ENCODE measurements around the gene CATSPERD.
"Not testable (repeated sequence)": the region's sequence is repeated elsewhere in the genome, so short reads cannot be mapped to it uniquely, and the experiment has no call there.

CATSPERD gene

GRCh38 chr19:5684694-5685430, 35.6 kb upstream of the CATSPERD start:
- no peak for DNase-seq (ENCODE audit: low read depth)

GRCh38 chr19:5686326-5686646, 34.2 kb upstream of the CATSPERD start:
- no peak for DNase-seq (ENCODE audit: low read depth)

- DNase-seq (ENCODE audit: low read depth): peak; percentile 95
Measured at GRCh38 chr19:5686647-5687359, 33.6 kb upstream of the CATSPERD start.

DNA sequence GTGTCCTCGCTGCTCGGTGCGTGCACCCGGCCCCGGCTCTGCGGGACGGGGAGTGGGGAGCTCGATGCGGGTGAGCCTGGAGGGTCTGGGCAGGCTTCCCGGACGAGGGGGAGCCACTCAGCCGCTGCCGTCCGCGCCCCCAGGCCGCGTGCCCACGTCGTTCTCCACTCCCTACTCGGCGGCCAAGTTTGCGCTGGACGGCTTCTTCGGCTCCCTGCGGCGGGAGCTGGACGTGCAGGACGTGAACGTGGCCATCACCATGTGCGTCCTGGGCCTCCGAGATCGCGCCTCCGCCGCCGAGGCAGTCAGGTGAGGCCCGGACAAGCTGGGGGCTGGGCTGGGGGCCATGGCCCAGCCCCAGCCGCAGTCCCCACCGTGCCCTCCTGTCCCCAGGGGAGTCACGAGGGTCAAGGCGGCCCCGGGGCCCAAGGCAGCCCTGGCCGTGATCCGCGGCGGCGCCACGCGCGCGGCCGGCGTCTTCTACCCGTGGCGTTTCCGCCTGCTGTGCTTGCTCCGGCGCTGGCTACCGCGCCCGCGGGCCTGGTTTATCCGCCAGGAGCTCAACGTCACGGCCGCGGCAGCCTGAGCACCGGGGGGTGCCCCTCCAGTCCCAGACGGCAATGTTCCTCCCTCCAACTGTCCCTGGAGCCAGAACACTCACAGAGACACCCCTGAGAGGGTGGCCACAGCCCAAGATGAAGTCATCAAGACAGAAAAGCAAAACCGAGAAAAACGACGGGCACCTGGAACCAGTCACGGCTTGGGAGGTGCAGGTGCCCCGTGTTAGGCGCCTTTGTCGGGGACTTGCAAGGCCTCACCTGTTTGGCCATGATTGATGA, 32.9 kb upstream of the CATSPERD start:
- DNase-seq (ENCODE audit: low read depth): no peak

- not testable (repeated sequence) for DNase-seq (ENCODE audit: low read depth)
Measured at GRCh38 chr19:5688262-5688881, 32.1 kb upstream of the CATSPERD start.

- peak; percentile 96 for DNase-seq (ENCODE audit: low read depth)
Measured at GRCh38 chr19:5690125-5690954, 30.1 kb upstream of the CATSPERD start, which contains the start of gene RPL36. RPL36 (plus strand) TSS chr19:5690295; CDS start chr19:5690508, 213 bp downstream.

- peak; percentile 62 for DNase-seq (ENCODE audit: low read depth)
Measured at GRCh38 chr19:5690955-5691821, 29.2 kb upstream of the CATSPERD start.

DNA sequence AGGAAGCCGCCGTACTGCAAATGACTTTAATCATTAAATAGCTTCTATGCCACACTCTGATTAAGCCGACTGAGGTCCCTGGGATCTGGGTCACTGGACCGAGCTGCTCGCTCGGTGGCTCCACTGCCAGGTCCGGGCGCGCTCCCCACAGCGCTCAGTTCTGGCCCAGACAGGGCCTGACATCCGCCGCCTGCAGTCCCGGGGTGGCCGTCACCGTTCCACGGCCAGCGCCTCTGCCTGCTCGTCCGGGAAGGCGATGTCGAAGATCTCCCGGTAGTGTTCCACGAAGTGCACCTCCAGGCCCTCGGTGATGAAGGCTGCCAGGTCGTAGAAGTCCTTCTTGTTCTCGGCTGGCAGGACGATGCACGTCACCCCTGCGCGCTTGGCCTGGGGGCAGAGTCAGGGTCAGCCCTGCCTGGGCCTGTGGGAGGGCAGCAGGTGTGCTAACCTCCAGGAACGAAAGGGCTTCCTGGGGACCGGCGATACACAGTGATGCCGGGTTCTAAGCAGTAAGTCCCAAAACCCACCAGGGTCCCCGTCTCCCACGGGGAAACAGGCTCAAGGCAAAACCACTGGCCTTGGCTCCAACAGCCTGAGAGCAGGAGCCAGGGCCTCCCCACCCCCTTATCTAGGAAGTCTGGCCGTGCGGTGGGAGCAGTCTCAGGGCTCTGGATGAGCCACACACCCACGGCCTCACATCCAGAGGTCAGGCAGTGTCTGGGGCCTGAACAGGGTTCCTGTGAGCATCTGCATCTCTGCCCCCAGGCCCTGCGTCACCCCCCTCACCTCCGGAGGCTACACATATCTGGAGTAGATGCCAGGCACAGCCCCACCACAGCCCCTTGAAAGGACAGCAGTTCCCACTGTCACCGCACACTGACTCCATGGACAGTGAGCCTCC, 28.4 kb upstream of the CATSPERD start:
- DNase-seq (ENCODE audit: low read depth): peak; percentile 27

DNA sequence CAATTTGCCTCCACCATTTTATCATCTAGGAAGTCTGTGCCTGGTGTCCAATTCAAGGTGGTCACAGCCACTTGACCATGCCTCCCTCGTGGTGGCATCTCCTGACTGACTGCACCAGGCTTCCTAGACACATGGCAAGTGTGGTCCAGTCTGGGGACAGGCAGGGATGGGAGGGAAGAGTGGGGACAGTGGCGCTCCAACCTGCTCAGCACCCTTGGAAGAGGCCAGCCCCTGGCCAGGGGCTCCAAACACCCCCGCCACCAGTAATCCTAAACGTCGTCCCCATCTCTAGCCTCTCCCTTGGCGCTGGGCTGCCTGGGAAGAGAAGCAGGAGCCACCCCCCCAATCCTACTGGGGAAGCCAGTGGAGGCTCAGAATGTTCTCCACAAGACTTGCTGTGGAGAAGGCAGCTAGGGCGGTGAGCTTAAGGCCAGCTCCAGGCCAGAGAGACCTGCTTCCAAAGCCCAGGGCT, 27.7 kb upstream of the CATSPERD start:
- DNase-seq (ENCODE audit: low read depth): no peak

DNA sequence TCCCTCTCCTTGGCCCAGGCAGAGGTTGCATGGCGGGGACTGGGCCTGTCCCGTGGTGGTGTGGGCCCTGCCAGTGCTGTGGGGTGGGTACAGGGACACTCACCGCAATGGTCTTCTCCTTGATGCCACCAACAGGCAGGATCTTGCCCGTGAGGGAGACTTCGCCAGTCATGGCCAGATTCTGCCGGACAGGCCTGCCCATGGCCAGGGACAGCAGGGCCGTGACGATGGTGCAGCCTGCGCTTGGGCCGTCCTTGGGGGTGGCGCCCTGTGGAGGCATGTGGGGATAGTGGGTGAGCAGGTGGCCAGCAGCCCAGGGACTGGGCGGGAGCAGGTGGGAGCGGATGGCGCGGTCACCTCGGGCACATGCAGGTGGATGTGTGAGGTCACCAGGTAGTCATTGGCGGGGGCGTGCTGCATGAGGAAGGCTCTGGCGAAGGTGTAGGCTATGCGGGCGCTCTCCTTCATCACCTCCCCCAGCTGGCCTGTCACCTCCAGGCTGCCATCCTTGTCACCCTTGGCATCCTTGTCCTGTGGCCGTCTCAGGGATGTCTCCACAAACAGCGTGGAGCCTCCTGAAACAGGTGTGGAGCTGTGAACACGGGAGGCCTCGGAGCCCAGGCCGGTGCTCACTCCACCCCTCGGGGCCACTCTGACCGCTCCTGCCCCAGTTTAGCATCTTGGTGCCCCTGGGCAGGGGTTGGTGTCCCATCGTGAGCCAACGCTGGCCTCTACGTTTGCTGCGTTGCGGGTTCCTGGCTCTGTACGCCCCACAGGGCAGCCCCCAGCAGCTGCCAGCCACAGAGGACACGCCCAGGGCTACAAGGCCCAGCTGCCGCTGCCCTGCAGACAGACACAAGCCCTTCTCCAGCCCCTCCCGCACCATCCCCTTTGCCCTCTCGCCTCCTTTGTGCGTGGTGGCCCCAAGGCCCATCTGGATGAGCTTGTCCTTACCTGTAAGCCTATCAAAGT, 27.0 kb upstream of the CATSPERD start:
- DNase-seq (ENCODE audit: low read depth): no peak

DNA sequence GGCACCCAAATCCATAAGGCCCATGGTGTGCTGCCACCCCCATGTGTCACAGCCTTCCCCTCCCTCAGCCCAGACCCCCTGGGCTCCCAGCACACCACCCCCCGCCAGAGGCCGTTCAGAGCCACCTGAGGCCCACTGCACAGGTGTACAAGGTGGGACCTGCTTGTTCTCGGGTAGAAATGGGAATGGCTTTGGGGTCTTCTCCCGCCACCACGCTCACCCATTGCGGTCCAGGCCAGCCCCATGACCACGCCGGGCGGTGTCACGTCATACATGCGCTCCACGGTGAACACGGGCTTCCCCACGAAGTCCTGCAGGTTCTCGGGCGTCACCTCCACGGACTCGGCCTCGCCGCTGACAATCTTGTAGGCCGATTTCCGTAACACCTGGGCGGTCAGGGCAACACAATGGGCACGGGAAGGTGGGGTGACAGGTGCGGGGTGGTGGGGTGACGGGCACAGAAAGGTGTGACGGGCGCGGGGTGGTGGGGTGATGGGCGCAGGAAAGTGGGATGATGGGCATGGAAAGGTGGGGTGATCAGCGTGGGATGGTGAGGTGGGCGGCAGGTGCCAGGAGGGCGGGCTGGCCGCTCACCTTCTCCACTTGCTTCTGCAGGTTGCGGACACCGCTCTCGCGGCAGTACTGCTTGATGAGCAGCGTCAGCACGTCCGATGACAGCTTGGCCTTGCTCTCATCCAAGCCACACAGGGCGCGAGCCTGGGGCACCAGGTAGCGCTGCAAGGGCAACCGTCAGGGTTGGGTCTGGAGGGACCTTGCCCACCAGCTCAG, 26.1 kb upstream of the CATSPERD start:
- no peak for DNase-seq (ENCODE audit: low read depth)

GRCh38 chr19:5694956-5695648, 25.3 kb upstream of the CATSPERD start:
- no peak for DNase-seq (ENCODE audit: low read depth)

GRCh38 chr19:5695649-5696195, 24.7 kb upstream of the CATSPERD start:
- DNase-seq (ENCODE audit: low read depth): no peak

DNA sequence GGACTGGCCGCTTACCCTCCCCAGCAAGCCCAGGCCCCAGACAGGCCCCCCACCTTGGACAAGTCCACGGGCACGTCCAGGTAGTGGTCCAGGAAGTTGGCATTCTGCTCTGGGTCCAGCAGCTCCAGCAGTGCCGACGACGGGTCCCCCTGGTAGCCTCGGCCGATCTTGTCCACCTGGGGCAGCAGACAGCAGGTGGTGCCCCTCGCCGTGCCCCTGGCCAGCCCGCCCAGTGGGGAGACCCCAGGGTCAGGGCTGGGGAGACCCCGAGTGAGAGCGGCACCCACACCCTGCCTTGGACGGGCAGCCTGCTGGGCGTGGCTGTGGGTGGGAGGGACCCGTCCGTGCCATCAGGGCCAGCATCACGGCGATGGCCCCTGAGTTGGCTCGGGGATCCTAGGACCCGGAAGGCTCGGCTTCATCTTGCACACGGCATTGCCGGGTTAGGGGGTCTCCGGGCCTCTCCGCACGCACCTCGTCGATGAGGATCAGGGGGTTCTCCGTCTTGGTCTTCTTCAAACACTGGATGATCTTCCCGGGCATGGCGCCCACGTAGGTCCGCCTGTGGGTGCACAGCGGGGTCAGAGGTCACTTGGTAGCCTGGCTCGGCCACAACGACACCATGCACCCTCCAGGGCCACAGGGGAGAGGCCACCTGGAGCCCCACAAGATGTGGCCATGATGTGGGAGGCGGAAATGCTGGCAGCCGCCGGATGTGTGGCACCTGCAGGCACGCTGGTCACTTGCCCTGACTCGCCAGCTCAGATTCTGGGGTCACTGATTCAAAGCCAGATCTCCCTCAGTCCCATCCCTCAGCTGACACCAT, 24.0 kb upstream of the CATSPERD start:
- no peak for DNase-seq (ENCODE audit: low read depth)

Measured in EH (cell line).